Measurements from ENCODE around the gene TTC28.

DNA sequence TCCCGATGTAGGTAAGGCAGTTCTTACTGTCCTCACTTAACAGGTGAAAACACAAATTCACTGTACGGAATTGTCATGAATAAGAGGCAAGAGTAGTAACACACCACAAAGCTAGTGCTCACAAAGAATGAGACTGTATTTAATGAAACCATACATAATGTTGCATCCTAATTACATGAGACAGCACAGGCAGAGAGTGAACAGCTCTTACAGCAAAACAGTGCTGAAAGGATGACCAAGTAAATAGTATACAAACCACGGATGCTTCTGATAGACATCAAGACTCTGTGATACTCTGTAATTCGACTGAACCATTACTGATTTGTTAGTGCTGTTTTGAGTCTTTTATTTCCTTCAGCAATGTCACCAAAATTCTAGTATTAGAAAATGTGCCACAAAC lies 282.3 kb downstream of the TTC28 start:
- TF ChIP-seq POLR2AphosphoS5 (IDR thresholded peaks at IDR 0.05), result no peak
- no peak for TF ChIP-seq EP300 (conservative IDR thresholded peaks at IDR 0.05; ENCODE audit: poor library complexity, severe bottlenecking)

All from neural cell (in vitro differentiated cells).